K562 (cell line): Measurements from ENCODE around the gene KCND1. TPM values are rescaled to one million over a fixed set of nuclear protein-coding genes. Genes with fewer than 3 reads are reported as not detected.
A peak's percentile ranks its signal among the peaks of the same experiment; 100 is the strongest.

Experiments used
- BCOR ChIP-seq: fragments of 450-650 bp; IDR thresholded peaks from 2 replicates; pipeline ENCODE4 v1.6.1; 2016
- CHD1 ChIP-seq: fragments of 200-600 bp; sonication (generic); IDR thresholded peaks from one replicate; pipeline ENCODE4 v1.6.1; 2012; ENCODE audit warnings: mild to moderate bottlenecking, moderate library complexity, low read length, inconsistent platforms
- CREB5 ChIP-seq: fragments of 250-450 bp; sonication (Bioruptor Pico); IDR thresholded peaks from 2 replicates; pipeline ENCODE4 v1.5.0; 2020; ENCODE audit warnings: mild to moderate bottlenecking
- EP300 ChIP-seq: IDR thresholded peaks from 2 replicates; pipeline ENCODE4 v1.6.1; 2012; ENCODE audit warnings: low read length, improper control_type of control experiment
- ETV1 ChIP-seq: fragments of 450-650 bp; conservative IDR thresholded peaks from 2 replicates; pipeline ENCODE4 v1.6.1; 2016; ENCODE audit warnings: missing genetic modification characterization, control low read depth, low read depth, missing compliant biosample characterization
- FOXO4 ChIP-seq: fragments of 450-650 bp; formaldehyde crosslinking; IDR thresholded peaks from 2 replicates; pipeline ENCODE4 v1.4.0; 2020; ENCODE audit warnings: mild to moderate bottlenecking, moderate library complexity
- IRF2 ChIP-seq: sonication (generic); formaldehyde crosslinking; IDR thresholded peaks from 2 replicates; pipeline ENCODE4 v1.8.1; 2022; ENCODE audit warnings: mild to moderate bottlenecking, missing genetic modification reagents
- KAT2B ChIP-seq: IDR thresholded peaks from one replicate; pipeline ENCODE4 v1.6.1; 2012; ENCODE audit warnings: low read depth, mild to moderate bottlenecking, control low read depth, inconsistent platforms, low read length, moderate library complexity
- KLF1 ChIP-seq: fragments of 450-650 bp; IDR thresholded peaks from 2 replicates; pipeline ENCODE4 v1.6.1; 2016; ENCODE audit warnings: missing genetic modification characterization, missing compliant biosample characterization
- PREB ChIP-seq: sonication (generic); formaldehyde crosslinking; IDR thresholded peaks from 2 replicates; pipeline ENCODE4 v1.8.1; 2023; ENCODE audit warnings: mild to moderate bottlenecking, missing genetic modification reagents
- RBBP5 ChIP-seq: fragments of 200-600 bp; sonication (generic); IDR thresholded peaks from 2 replicates; pipeline ENCODE4 v1.6.1; 2012; ENCODE audit warnings: borderline replicate concordance, mild to moderate bottlenecking, low read length, control low read depth, inconsistent platforms; ENCODE audit not compliant: insufficient read depth, poor library complexity, severe bottlenecking
- RNF219 ChIP-seq: fragments of 250-450 bp; sonication (Bioruptor Pico); IDR thresholded peaks from 2 replicates; pipeline ENCODE4 v1.5.0; 2022; ENCODE audit warnings: mild to moderate bottlenecking
- ZNF280B ChIP-seq: fragments of 250-450 bp; sonication (Bioruptor Pico); IDR thresholded peaks from 2 replicates; pipeline ENCODE4 v1.5.1; 2021; ENCODE audit warnings: mild to moderate bottlenecking
- ZNF511 ChIP-seq: sonication (generic); formaldehyde crosslinking; IDR thresholded peaks from 2 replicates; pipeline ENCODE4 v1.8.0; 2022; ENCODE audit warnings: mild to moderate bottlenecking, missing genetic modification reagents
- polyA plus RNA-seq, 8 experiments: library from polyadenylated mRNA; depleted of rRNA in 4 of 8; stranded (reverse) in 5 of 8; unstranded in 3 of 8; fragments of >200 nt; fragmentation: Nextera tagmentation in 2 of 8; fragmentation: Illumina TruSeq in 1 of 8; extraction: Ambion mirVana in 2 of 8; extraction: Trizol in 1 of 8; gene quantifications; 2 replicates each; pipeline versions ENCODE4 v1.2.1 to v1.2.3, GENCODE V29; 2011 to 2014; ENCODE audit warnings: inconsistent platforms in 1 of 8, missing spikeins in 1 of 8
- total RNA-seq, 7 experiments: library from RNA; depleted of rRNA in 6 of 7; stranded (reverse); fragments of >200 nt in 6 of 7; fragmentation: Illumina TruSeq in 2 of 7; extraction: Trizol in 2 of 7; gene quantifications; 2 replicates each; pipeline versions ENCODE4 v1.2.1 to v1.2.3, GENCODE V29; 2011 to 2021; ENCODE audit warnings: low replicate concordance in 1 of 7

KCND1 gene
- total and polyA plus RNA-seq, 9 of the 15 experiments (the other 6 are each of a cell fraction or from before 2014, with no cell fraction given), result 0.06 to 0.83 (median 0.39) TPM; not detected in 1

- TF ChIP-seq RNF219 (CRISPR knock-in tag) (no peak), IRF2 (CRISPR knock-in tag) (no peak), KAT2B (no peak), ZNF511 (CRISPR knock-in tag) (no peak), RBBP5 (no peak), CREB5 (no peak), FOXO4 (no peak), KLF1 (tag) (no peak), EP300 (peak; percentile 87), CHD1 (no peak), PREB (CRISPR knock-in tag) (no peak), BCOR (no peak), ETV1 (tag) (0 out of 2 replicates have a peak, but pooled peaks have one; percentile 11), ZNF280B (CRISPR knock-in tag) (no peak)
These were observed 31.2 kb downstream of the KCND1 start (continued) for GRCh38 chrX:48940404-48940955.
